Endothelial cell of umbilical vein (primary cell): ENCODE measurements around the gene GNRHR.

ENCODE experiments used
- GATA2 ChIP-seq: IDR thresholded peaks from 2 replicates; pipeline ENCODE4 v1.7.0; 2011; ENCODE audit warnings: low read depth, mild to moderate bottlenecking, moderate library complexity, mixed read lengths, low read length; ENCODE audit not compliant: insufficient read length, insufficient read depth
- JUN ChIP-seq: IDR thresholded peaks from 2 replicates; pipeline ENCODE4 v1.6.1; 2011; ENCODE audit warnings: borderline replicate concordance, low read depth; ENCODE audit not compliant: insufficient read length, insufficient read depth
- POLR2A ChIP-seq: IDR thresholded peaks from 2 replicates; pipeline ENCODE4 v1.6.1; 2012; ENCODE audit warnings: low read depth, mild to moderate bottlenecking, control low read depth, low read length
- POLR2AphosphoS5 ChIP-seq: IDR thresholded peaks from 2 replicates; pipeline ENCODE4 v1.6.1; 2012; ENCODE audit warnings: low read depth, mild to moderate bottlenecking, control low read depth, low read length, moderate library complexity; ENCODE audit not compliant: insufficient read depth
- TF ChIP-seq, protein P1 (sequence below), 2 donors: IDR thresholded peaks; 1 replicate in 1 of 2; 2 replicates in 1 of 2; pipeline ENCODE4 v1.5.1; 2011; ENCODE audit warnings: low read length in 2 of 2, mild to moderate bottlenecking in 2 of 2, moderate library complexity in 2 of 2, control low read depth in 1 of 2, inconsistent platforms in 1 of 2, low read depth in 1 of 2; ENCODE audit not compliant: insufficient read depth in 1 of 2; ENCODE audit errors: extremely low read depth in 1 of 2

DNA sequence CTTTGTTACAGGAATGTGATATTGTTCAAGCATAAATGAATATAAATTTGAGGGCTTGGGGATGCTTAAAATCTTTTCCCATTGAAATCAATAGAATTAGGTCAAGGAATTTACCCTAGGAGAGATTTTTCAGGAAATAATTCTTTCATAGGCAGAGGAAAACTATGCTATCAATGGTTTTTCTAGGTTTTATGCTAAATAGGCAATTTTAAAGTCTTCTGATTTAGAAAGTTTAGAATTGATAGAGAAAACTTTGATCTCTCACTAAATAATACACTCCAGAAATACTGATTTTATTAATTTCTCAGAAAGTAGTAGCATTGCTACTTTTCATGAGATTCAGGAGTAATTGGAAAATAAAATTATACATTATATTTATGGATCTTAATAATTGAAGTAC is 36.5 kb upstream of the GNRHR start:
- TF ChIP-seq, protein P1, sequence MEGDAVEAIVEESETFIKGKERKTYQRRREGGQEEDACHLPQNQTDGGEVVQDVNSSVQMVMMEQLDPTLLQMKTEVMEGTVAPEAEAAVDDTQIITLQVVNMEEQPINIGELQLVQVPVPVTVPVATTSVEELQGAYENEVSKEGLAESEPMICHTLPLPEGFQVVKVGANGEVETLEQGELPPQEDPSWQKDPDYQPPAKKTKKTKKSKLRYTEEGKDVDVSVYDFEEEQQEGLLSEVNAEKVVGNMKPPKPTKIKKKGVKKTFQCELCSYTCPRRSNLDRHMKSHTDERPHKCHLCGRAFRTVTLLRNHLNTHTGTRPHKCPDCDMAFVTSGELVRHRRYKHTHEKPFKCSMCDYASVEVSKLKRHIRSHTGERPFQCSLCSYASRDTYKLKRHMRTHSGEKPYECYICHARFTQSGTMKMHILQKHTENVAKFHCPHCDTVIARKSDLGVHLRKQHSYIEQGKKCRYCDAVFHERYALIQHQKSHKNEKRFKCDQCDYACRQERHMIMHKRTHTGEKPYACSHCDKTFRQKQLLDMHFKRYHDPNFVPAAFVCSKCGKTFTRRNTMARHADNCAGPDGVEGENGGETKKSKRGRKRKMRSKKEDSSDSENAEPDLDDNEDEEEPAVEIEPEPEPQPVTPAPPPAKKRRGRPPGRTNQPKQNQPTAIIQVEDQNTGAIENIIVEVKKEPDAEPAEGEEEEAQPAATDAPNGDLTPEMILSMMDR (IDR thresholded peaks at IDR 0.05; ENCODE audit: extremely low read depth in 1 of 2, insufficient read depth in 1 of 2, low read depth in 1 of 2, low read length in 2 of 2): no peak
- TF ChIP-seq POLR2A: no peak
- no peak for TF ChIP-seq POLR2AphosphoS5
- no peak for TF ChIP-seq JUN
- TF ChIP-seq GATA2: no peak
